B cell (primary cell): ENCODE measurements around the gene PDLIM1. TPM values are rescaled to one million over a fixed set of nuclear protein-coding genes. Genes with fewer than 3 reads are reported as not detected.

ENCODE experiments used
- ATAC-seq: fragments of 200-7000 bp; cut with Tn5 transposase; one replicate; pipeline ENCODE4 v1.10.0; 2021; ENCODE audit warnings: low read depth, mild to moderate bottlenecking, moderate number of reproducible peaks, moderate library complexity
- CTCF ChIA-PET: fragments of 350-600 bp; sonication (Branson Sonifier 250); formaldehyde crosslinking; loops from one replicate; lab custom pipeline; 2021; ENCODE audit warnings: antibody characterized with exemption, inconsistent platforms; lab: Charles Lee
- POLR2A ChIA-PET: fragments of 350-600 bp; sonication (Branson Sonifier 250); formaldehyde crosslinking; loops from one replicate; lab custom pipeline; 2021; ENCODE audit warnings: antibody characterized with exemption; lab: Charles Lee
- DNase-seq: peaks from one replicate; pipeline ENCODE4 v3.0.0; 2013
- H2AFZ ChIP-seq: 2 replicates; pipeline ENCODE4 v1.6.1; 2012; ENCODE audit warnings: mild to moderate bottlenecking, low read depth, low read length; ENCODE audit not compliant: insufficient read depth, poor library complexity, severe bottlenecking
- H3K27ac ChIP-seq, 2 donors: 1 replicate in 1 of 2; 2 replicates in 1 of 2; pipeline ENCODE4 v1.5.1; 2012 to 2013; ENCODE audit warnings: low read length in 2 of 2, mild to moderate bottlenecking in 2 of 2, moderate library complexity in 1 of 2
- H3K27me3 ChIP-seq, 4 experiments: fragments of 200-600 bp in 1 of 4; sonication (generic) in 1 of 4; replicated peaks in 1 of 4; 1 replicate in 2 of 4; 2 replicates in 2 of 4; pipeline versions ENCODE4 v1.6.1 to v1.7.0; 2013 to 2016; ENCODE audit warnings: low read length in 3 of 4, mild to moderate bottlenecking in 2 of 4, mixed read lengths in 1 of 4, moderate library complexity in 1 of 4; ENCODE audit not compliant: insufficient read depth in 4 of 4, control insufficient read depth in 3 of 4; ENCODE audit errors: control extremely low read depth in 1 of 4
- H3K36me3 ChIP-seq, 2 experiments: replicated peaks in 1 of 2; 1 replicate in 1 of 2; 2 replicates in 1 of 2; pipeline versions ENCODE4 v1.6.1 to v1.7.1; 2013; ENCODE audit warnings: low read length in 1 of 2; ENCODE audit not compliant: insufficient read depth in 2 of 2, control insufficient read depth in 1 of 2; ENCODE audit errors: control extremely low read depth in 1 of 2, extremely low read depth in 1 of 2
- H3K4me1 ChIP-seq, 2 donors: fragments of 200-600 bp in 1 of 2; sonication (generic) in 1 of 2; 1 replicate in 1 of 2; 2 replicates in 1 of 2; pipeline versions ENCODE4 v1.5.1 to v1.6.1; 2013 to 2017; ENCODE audit warnings: low read length in 2 of 2; ENCODE audit not compliant: control insufficient read depth in 2 of 2, insufficient read depth in 2 of 2
- H3K4me2 ChIP-seq: replicated peaks from 2 replicates; pipeline ENCODE3; 2012; ENCODE audit warnings: mild to moderate bottlenecking, low read depth, low read length; ENCODE audit not compliant: poor library complexity, severe bottlenecking
- H3K4me3 ChIP-seq, 5 experiments: fragments of 200-600 bp in 1 of 5; sonication (generic) in 1 of 5; 1 replicate in 3 of 5; 2 replicates in 2 of 5; pipeline versions ENCODE4 v1.5.1 to v1.7.0; 2011 to 2016; ENCODE audit warnings: low read length in 4 of 5, mild to moderate bottlenecking in 4 of 5, low read depth in 2 of 5, control low read depth in 1 of 5, moderate library complexity in 1 of 5; ENCODE audit not compliant: insufficient read depth in 1 of 5; ENCODE audit errors: control extremely low read depth in 1 of 5, extremely low read depth in 1 of 5
- H3K79me2 ChIP-seq: fragments of 200-600 bp; sonication (generic); one replicate; pipeline ENCODE4 v1.6.0; 2016; ENCODE audit warnings: low read length; ENCODE audit not compliant: control insufficient read depth, insufficient read depth
- H3K9ac ChIP-seq: fragments of 200-600 bp; sonication (generic); 2 replicates; pipeline ENCODE4 v1.6.1; 2017; ENCODE audit warnings: mild to moderate bottlenecking, low read length, moderate library complexity
- H3K9me3 ChIP-seq, 3 donors: one replicate each; pipeline versions ENCODE4 v1.6.1 to v1.7.1; 2013; ENCODE audit warnings: low read length in 2 of 3; ENCODE audit not compliant: control insufficient read depth in 2 of 3, insufficient read depth in 1 of 3; ENCODE audit errors: control extremely low read depth in 1 of 3
- H4K20me1 ChIP-seq: 2 replicates; pipeline ENCODE4 v1.6.0; 2012; ENCODE audit warnings: mild to moderate bottlenecking, low read length; ENCODE audit not compliant: insufficient read depth, control insufficient read depth, poor library complexity, severe bottlenecking
- H3K27ac Mint-ChIP-seq: one replicate; pipeline ENCODE4 v1.8.0; 2021; ENCODE audit warnings: mixed read lengths
- H3K27me3 Mint-ChIP-seq: one replicate; pipeline ENCODE4 v1.8.0; 2021; ENCODE audit warnings: mixed read lengths
- H3K4me1 Mint-ChIP-seq: one replicate; pipeline ENCODE4 v1.8.0; 2021; ENCODE audit warnings: mixed read lengths
- H3K4me3 Mint-ChIP-seq: one replicate; pipeline ENCODE4 v1.8.0; 2021; ENCODE audit warnings: mixed read lengths
- H3K9me3 Mint-ChIP-seq: one replicate; pipeline ENCODE4 v1.8.0; 2022; ENCODE audit warnings: mixed read lengths; ENCODE audit not compliant: insufficient read depth
- EZH2 ChIP-seq: IDR thresholded peaks from 2 replicates; pipeline ENCODE4 v1.6.1; 2012; ENCODE audit warnings: borderline replicate concordance, low read depth, mild to moderate bottlenecking, moderate library complexity, low read length; ENCODE audit not compliant: insufficient read depth, poor library complexity, severe bottlenecking
- WGBS: methylation state at CpG from one replicate; pipeline ENCODE4 v1.1.5; 2013; ENCODE audit warnings: missing lambda C conversion rate; ENCODE audit not compliant: insufficient coverage; 5-methylcytosine and 5-hydroxymethylcytosine counted together
- intact Hi-C: fragments of 100-400 bp; cut with micrococcal nuclease; formaldehyde crosslinking; loops from one replicate; pipeline ENCODE4 v1.10.0; 2022
- polyA plus RNA-seq: library from polyadenylated mRNA; depleted of rRNA; stranded (reverse); fragments of >200 nt; gene quantifications from 2 replicates; pipeline ENCODE4 v1.2.3, GENCODE V29; 2012
- total RNA-seq, 2 donors: library from RNA; stranded (reverse); fragments of 120-200 nt in 1 of 2; gene quantifications; 1 replicate in 1 of 2; 2 replicates in 1 of 2; pipeline versions ENCODE4 v1.2.3 to v1.2.4, GENCODE V29; 2013 to 2022
- TF ChIP-seq, protein P1 (sequence below): fragments of 200-600 bp; IDR thresholded peaks from one replicate; pipeline ENCODE4 v1.8.0; 2022; ENCODE audit warnings: antibody characterized with exemption, mild to moderate bottlenecking

Gene PDLIM1
- total and polyA plus RNA-seq, 2 donors (not counting 1 experiment from before 2014, with no cell fraction given): 123 to 135 TPM

DNA sequence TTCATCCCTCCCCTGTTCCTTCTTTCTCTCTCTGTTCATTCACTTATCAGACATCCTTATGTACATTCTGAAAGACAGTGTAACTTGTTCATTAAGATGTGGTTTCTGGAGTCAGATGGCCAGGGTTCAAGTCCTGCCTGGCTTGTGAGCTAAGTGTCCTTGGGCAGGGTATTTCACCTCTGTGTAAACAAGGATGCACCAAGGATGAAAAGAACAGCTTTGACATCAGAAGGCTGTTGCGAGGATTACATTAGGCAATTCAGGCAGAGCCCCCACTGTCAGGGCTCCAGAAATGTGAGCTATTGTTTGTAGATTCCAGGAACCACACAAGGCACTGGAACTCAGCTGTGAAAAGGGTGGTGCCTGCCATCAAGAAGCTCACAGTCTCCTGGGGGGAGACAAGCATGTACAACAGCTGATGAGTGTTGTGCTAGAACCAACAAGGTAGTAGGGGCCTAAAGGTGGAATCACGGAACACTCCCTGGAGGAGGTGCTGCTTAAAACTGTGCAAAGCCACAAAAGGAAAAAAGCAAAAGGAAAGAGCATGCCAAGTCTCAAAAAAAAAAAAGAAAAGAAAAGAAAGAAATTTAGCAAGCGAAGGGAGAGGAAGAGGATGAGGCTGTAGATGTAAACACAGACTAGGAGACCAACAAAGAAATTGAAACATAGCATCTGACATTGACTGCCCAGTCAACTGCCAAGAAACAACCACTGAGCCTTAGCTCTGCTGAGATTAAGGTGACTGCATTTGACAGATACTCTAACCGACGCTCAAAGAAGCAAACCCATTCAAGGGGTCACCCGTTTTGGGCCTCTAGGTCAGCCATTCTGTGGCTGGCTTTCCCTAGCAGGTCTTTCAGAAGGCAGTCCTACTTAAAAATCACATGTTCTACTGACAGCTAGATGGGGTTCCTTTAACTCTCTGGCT lies 12.5 kb downstream of the PDLIM1 start:
- ATAC-seq (no peak), DNase-seq (no peak)
- peaks cover 99% of the 10 kb centered on the region for H3K79me2 ChIP-seq
- H3K4me1 ChIP-seq: peaks cover 39 to 49% of the 10 kb centered on the region in 2 donors
- peaks cover 66% of the 10 kb centered on the region for H4K20me1 ChIP-seq
- no peak overlapping the region for H3K9ac ChIP-seq
- TF ChIP-seq EZH2: no peak
- TF ChIP-seq, protein P1, sequence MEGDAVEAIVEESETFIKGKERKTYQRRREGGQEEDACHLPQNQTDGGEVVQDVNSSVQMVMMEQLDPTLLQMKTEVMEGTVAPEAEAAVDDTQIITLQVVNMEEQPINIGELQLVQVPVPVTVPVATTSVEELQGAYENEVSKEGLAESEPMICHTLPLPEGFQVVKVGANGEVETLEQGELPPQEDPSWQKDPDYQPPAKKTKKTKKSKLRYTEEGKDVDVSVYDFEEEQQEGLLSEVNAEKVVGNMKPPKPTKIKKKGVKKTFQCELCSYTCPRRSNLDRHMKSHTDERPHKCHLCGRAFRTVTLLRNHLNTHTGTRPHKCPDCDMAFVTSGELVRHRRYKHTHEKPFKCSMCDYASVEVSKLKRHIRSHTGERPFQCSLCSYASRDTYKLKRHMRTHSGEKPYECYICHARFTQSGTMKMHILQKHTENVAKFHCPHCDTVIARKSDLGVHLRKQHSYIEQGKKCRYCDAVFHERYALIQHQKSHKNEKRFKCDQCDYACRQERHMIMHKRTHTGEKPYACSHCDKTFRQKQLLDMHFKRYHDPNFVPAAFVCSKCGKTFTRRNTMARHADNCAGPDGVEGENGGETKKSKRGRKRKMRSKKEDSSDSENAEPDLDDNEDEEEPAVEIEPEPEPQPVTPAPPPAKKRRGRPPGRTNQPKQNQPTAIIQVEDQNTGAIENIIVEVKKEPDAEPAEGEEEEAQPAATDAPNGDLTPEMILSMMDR: no peak
- POLR2A ChIA-PET: interaction anchor here (1.6 kb wide), 1 partner anchor 10 kb away, joined by 6 read pairs; no protein-coding TSS in a partner anchor
- 100% methylated on average over 5 of the region's 6 CpGs for WGBS
- CTCF ChIA-PET: interaction anchor here (0.9 to 1.6 kb wide), 7 partner anchors 11 to 84 kb away, joined by 3 to 6 read pairs (median 4); partner anchors contain the start of gene PDLIM1
- no peaks in the 10 kb centered on the region for H3K27me3 ChIP-seq
- H3K4me2 ChIP-seq: peak overlapping the region; percentile 7
- Mint-ChIP-seq H3K9me3 (no peaks in the 10 kb centered on the region), H3K4me3 (no peak overlapping the region), H3K27ac (peak overlapping the region; percentile 44), H3K4me1 (peaks cover 75% of the 10 kb centered on the region), H3K27me3 (no peaks in the 10 kb centered on the region)
- intact Hi-C loops: no loop called here
- peak overlapping the region in 1 of 2 donors; percentile 40 for H3K27ac ChIP-seq
- no peaks in the 10 kb centered on the region for H3K9me3 ChIP-seq
- no peak overlapping the region for H3K4me3 ChIP-seq
- H2AFZ ChIP-seq: no peak overlapping the region
- H3K36me3 ChIP-seq: peaks cover 2 to 4% of the 10 kb centered on the region in 2 experiments

DNA sequence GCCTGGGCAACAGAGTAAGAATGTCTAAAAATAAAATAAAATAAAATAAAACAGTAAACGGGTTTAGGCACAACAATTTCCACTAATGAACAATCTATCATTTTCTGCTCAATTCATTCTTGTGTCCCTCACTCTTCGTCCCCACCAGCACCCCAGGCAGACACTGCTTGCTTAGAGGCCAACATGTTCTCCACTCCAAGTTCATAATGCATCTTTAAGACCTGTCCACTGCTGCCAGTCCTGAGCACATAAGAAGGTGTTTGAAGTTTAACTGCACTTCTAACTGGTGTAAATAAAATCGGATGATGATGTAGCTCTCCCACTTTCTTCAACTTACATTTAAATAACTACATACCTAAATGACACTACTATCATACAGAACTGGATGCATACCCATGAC lies 13.2 kb downstream of the PDLIM1 start:
- peaks cover 99% of the 10 kb centered on the region for H3K79me2 ChIP-seq

More for the DNA sequence above, 13.2 kb downstream of the PDLIM1 start:
- Mint-ChIP-seq H3K27me3 (no peaks in the 10 kb centered on the region), H3K4me3 (peak overlapping the region; percentile 28), H3K4me1 (peaks cover 78% of the 10 kb centered on the region), H3K9me3 (no peaks in the 10 kb centered on the region), H3K27ac (peak overlapping the region; percentile 44)
- Histone ChIP-seq H4K20me1 (peaks cover 70% of the 10 kb centered on the region), H3K4me1 (peaks cover 39 to 49% of the 10 kb centered on the region in 2 donors), H3K4me2 (no peak overlapping the region), H3K27me3 (no peaks in the 10 kb centered on the region), H3K36me3 (peaks cover 3 to 4% of the 10 kb centered on the region in 2 experiments), H3K9ac (no peak overlapping the region), H2AFZ (no peak overlapping the region), H3K27ac (peak overlapping the region in 1 of 2 donors; percentile 40), H3K9me3 (no peaks in the 10 kb centered on the region), H3K4me3 (no peak overlapping the region)
- ChIA-PET POLR2A (interaction anchor here (1.6 kb wide), 1 partner anchor 10 kb away, joined by 6 read pairs; no protein-coding TSS in a partner anchor), CTCF (interaction anchor here (0.9 to 1.6 kb wide), 4 partner anchors 13 to 85 kb away, joined by 3 to 6 read pairs (median 4); partner anchors contain the start of gene PDLIM1)
- 93% methylated on average over 2 of the region's 3 CpGs for WGBS
- TF ChIP-seq EZH2: no peak
- TF ChIP-seq, protein P1: no peak
- ATAC-seq: no peak
- intact Hi-C loops: no loop called here
- DNase-seq: no peak
